ENCODE results near the gene GARNL3.

GARNL3 gene

DNA sequence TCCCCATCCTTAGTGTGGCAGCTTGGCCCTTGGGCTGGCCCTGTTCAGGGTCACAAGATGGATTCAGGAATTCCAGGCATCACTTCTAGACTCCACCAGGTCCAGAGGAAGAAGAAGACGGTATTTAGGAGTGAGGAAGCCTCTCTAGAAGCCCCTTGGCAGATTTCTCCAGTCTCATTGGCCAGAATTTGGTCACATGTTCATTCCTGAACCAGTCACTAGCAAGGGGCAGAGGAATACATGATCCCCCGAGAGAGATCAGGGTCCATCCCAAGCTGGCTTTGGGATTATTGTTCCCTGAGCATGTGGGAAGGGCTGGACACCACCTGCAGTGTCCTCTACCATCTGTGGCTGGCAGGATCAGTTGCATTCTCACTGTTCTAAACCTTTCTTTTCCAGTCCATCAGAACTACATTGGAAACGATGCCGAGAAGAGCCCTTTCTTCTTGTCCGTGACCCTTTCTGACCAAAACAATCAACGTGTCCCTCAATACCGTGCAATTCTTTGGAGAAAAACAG is 48.5 kb downstream of the GARNL3 start:
- no peak for FAIRE-seq

DNA sequence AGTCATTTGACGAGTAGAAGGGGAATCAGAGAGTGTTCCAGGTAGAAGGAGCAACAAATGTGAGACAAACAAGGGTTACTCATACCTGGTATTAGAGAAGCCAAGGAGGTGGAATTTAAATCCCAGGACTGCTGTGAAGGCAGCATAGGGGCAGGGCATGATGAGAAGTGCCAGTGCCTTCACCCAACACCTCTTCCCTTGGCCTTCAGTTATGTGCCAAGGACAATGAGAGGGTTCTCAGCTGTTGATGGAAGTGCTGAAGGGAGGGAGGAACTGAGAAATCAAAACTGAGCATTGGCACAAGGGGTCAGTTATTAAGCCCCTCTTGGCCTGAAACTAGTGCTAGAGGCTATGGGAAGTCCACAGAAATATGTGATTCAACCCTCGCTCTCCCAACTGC is 50.3 kb downstream of the GARNL3 start:
- no peak for FAIRE-seq

- no peak for FAIRE-seq
Observed at GRCh38 chr9:127316586-127317323, 52.2 kb downstream of the GARNL3 start.

DNA sequence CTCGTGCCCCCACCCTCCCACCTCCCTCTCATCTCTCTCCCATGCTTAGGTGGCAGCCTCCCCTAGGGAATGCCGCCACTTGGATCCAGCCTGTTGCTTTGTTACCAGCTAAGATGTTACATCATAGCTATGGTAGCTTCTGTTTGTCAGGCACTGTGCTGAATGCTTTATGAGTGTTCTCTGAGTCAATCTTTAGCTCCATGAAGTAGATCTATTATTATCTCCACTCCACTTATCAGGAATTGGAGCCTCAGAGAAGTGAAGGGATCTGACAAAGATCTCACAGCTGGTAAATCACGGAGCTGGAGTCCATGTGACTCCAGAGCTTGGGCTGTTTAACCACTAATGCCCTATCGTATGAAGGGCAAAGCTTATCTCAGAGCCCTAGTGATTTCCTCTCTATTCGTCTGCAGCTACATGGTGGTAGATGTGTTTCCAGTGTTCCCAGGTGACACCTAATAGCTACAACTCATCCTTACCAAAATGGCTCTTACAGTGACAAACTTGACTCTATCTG is 54.1 kb downstream of the GARNL3 start:
- no peak for FAIRE-seq

DNA sequence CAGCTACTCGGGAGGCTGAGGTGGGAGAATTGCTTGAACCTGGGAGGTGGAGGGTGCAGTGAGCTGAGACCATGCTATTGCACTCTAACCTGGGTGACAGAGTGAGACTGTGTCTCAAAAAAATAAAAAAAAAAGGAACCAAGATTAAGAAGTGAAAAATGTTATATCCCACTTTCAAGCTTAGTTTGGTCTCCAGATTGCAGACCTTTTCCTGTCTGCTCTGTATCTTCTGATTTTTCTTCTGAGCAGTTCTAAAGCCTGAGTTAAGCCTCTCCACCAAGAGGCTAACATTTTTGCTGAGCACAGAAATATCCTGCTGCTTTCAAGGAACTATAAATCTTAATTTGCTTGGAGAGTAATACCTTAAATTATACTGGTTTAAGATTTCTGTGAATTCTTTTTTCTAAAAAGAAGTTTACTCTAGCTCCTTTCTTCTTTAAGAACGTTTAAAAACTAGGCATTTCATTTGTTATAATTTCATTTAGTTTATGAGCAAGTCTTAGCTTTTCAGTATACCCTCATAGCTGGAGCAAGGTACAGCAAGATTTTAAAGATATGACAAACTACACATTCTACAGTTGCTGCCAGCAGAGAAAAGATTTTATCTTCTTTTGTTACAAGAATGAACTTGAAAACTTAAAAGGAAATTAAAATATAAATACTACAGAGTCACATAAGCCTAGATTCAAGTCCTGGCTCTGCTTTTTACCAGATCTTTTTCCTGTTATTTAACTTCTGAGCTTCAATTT is 55.0 kb downstream of the GARNL3 start:
- peak; percentile 69 for FAIRE-seq

GRCh38 chr9:127320115-127320378 is 55.5 kb downstream of the GARNL3 start:
- no peak for FAIRE-seq

DNA sequence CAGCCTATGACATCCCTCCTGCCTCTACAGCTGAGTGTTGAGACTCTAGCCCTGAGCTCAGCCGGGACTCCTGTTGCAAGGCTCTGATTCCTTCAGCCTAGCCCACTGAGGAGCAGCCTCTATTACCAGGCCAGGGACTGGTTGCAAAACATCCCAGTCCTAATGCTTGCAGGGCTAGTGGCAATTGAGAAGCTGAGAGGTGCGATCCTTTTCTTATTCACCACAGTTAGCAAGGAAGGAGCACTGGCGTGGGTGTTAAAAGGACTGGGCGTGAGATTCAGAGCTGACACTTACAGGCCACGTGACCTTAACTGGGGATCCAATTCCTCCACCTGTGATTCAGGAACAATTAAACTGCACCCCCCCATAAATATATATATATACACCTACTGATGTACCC is 58.8 kb downstream of the GARNL3 start:
- FAIRE-seq: no peak

DNA sequence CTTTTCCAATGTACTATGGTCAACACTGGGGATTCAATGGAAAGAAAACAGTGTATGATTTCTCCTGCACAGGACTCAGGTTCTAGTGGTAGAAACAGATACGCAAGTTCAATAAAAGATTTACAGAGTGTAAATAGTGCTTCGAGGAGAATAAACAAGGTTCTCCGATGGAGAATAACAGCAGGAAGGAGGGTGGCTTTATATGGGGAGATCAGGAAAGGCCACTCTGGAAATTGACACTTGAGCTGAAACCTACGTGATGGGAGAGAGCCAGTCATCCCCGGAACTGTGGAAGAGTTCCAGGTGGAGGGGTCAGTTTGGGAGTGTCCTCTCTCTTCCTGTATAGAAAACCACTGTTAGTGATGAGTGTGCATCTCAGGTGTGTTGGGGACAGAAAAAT is 65.9 kb downstream of the GARNL3 start:
- FAIRE-seq: no peak

DNA sequence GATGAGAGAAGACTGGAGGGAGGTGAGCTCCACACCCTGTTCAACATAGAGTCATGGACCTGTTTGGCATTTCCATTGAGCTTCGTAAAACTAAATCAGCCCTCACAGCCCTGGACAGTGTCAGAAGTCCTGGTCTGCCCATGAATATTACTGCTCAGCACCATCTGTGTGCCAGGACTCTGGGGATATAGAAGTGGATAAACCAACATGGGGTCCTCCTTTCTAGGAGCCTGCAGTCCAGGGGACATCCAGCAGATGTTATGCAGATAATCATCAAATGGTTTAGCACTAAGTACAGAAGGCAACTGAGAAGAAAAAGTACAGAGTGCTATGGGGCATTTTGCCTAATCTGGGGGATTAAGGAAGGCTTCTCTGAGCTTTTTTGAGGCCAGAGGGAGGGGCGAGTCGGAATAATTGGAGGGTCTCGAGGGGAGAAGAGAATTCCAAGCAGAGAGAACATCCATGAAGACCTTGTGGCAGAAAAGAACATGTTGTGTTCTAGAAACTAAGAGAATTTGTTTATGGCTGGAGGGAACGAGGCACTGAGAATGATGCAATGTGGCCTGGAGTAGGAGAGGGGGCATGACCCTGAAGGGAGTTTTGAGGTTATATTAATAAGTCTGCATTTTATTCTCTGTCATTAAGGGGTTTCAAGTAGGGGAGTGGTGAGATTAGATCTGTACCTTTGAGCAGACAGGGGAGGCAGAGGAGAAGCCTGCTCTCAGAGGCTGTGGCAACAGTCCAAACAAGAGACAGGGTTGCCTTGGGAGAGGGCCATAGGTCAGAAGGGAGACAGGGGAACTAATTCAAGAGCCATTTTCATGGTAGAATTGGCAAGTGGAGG is 68.9 kb downstream of the GARNL3 start:
- peak; percentile 80 for FAIRE-seq

DNA sequence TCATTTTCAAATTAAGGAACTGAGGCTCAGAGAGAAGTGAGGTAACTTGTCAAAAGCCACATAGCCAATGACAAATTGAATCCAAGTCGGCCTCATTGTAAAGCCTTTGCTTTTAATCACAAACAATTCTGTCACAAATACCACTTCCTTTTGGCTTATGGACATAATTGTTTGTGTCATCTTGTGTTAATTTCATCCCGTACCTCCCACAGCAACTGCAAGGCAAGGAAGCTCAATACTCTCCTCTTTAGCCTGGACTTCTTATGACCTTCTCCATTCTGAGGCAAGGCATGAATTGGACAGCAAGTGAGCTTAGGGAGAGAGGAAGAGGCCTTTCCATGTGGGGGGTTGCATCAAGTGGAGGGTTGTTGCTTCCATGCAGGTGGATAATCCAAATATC is 70.2 kb downstream of the GARNL3 start:
- FAIRE-seq: no peak

GRCh38 chr9:127336086-127336485 is 71.5 kb downstream of the GARNL3 start:
- FAIRE-seq: no peak

DNA sequence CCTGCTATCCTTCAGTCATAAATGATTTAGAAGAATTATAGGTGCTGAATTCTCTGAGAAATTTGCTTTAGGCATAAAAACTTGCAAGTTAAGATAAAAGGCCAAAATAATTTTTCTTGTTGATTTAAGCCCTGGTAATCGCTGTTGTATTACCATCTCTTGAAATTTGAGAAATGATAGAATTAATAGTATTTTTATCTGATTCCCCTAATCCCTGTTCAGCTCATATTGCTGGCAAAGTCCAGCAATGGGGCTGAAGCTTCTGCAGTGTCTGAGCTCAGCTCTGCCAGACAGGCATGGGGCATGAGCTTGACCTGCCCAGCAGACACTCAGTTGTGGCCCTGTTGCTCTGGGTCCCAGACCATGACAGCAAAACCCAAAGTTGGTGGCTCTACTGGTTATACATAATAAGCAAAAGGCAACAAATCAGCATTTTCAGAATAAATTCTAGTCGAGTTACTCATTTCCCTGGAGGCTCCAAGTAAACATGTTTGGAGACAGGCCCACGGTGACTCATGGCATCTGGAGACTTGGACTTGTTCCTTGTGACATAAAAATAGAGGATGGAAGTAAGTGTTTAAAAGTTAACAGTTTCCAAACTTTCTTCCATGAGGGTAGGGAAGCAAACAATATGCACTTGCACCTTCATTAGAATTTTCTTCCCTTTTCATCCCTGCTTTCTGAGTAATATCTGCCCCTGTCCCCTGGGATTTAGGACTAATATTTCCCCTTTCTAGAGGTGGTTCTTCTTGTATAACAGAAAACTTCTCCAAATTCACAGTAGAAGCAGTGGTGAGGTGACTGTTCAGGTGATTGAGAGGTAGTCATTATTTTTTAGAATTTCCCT is 72.2 kb downstream of the GARNL3 start:
- peak; percentile 99 for FAIRE-seq

DNA sequence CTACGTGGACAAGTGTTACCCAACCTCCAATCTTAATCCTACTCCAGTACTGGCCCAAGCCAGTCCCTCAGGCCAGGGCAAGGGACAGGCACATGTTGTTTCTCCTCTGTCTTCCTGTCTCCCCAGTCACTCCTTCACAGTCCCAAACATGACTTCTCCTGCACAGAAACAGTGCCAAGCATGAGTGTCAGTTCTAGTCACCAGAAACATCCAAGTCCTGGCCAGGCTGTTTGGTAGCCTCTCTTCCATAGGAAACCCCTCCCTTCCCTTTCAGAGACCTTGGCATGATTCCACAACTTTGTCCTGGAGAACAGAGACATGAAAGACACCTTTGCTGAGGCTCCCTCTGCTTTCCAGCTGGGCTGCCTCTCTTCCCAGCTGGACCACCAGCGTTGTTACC is 76.1 kb downstream of the GARNL3 start:
- peak; percentile 15 for FAIRE-seq

DNA sequence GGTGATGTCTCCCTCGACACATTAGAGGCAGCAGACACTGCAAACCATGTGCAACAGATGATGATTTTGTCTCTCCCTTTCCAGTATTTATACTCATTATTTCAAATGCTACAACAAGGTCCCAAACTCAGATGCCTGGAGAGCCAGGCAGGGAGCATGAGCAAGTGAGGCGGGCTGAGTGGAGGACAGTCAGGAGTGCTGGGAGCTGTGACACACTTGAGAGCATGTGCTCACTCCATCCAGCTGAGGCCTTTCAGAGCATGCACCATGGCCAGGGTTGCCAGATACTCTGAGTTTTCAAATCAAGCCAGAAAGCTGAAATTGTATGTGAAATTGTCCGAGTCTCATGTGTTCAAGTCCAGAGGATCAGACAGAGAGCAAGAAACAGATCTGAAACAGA is 76.6 kb downstream of the GARNL3 start:
- FAIRE-seq: no peak

DNA sequence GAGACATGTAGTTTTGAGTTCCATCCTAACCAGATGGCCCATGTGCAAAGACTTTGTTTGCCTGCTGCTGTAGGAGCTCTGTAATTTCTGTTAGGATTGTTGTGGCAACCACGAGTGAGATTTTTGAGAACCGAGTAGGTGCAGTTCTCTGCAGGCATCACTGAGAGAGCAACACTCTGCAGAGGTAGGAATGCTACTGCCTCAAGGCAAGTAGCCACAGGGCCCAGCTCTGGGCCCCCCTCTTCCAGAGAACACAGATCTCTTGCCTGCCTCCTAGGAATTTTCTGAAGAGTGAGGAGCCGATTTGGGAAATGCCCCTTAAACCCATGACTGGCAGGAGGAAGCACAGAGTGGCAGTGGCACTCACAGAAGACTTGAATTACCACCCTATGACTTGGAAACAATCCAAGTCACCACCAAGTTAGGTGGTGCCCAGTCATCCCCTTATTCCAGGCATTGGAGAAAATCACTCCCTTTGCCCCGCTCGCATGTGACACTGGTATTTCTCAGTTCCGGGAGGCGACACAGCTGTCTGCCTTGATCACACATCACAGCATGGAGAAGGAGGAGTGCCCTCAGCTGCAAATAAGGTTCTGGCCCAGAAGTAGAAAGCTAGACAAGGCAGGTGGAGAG is 79.9 kb downstream of the GARNL3 start:
- no peak for FAIRE-seq

DNA sequence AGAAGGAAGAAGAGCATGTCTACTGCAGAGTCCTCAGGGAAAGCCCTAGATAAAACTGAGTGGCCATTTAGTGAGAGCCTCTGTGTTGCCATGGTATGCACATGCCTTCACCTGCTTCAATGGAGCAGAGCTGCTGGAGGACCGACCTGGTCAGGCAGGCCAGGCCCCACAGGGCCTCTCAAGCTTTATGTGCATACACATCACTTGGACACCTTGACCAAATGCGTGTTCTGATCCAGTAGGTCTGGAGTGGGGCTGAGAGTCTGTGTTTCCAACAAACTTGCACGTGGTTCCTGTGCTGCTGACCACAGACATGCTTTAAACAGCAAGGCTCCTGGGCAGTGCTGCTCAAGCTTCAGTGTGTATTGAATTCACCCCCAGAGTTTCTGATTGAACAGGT is 81.0 kb downstream of the GARNL3 start:
- FAIRE-seq: no peak

DNA sequence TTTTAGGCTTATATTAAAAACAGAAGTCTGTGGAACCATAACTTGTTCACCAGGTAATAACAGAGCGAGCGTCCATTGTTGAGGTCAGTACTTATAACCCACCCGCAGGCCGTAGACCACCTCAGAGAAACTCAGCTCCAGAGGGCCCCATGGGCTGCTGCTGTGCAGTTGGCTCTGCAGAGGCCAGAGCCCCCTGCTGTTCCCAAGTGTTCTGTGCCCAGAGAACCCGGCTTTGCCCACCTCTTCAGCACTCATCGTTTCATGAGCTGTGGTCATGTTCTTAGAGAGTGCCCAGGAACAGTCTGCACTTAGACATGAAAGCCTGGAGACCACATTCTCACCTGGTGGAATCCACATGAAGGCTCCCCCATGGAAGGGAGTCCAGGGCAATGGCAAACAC is 82.0 kb downstream of the GARNL3 start:
- FAIRE-seq: no peak

DNA sequence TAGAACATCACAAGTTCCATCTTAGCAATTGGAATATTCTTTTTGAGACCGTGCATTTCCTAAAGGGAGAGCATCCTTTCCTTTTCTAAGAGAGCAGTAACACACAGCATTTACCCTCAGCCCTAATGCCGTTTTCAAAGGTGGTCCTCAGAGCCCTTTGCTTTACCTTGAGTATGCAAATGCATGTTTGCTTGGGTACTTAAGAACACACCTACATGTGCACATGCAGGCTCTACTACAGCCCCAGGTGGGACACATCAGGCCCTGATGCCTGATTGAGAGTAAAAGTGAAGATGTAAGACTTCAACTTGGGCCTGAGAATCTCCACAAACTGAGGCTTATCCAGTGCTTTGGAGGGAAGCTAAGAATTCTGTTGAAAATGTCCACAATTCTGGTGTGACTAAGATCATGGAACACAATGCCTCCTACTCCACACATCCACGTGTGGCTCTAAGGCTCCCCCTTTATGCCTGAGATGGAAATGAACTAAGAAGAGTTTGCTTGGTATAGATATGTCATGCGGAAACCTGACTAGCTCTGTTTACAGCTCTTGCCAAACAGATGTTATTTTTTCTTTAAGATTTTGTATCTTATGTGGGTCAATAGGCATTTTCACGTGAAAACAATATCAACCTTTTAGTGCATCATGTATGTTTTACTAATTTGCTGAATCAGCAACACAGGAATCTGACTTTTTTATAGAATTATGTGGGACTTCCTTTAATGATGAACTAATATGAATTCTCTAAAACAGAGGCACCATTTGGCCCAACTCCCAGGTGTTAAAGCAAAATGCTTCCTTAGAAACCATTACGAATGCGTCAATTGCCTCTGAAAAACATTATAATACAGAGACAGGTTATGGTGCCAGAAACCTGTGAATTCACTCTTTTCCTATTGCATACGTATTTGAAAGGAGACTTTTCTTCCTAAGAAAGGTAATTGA is 83.5 kb downstream of the GARNL3 start:
- no peak for FAIRE-seq

DNA sequence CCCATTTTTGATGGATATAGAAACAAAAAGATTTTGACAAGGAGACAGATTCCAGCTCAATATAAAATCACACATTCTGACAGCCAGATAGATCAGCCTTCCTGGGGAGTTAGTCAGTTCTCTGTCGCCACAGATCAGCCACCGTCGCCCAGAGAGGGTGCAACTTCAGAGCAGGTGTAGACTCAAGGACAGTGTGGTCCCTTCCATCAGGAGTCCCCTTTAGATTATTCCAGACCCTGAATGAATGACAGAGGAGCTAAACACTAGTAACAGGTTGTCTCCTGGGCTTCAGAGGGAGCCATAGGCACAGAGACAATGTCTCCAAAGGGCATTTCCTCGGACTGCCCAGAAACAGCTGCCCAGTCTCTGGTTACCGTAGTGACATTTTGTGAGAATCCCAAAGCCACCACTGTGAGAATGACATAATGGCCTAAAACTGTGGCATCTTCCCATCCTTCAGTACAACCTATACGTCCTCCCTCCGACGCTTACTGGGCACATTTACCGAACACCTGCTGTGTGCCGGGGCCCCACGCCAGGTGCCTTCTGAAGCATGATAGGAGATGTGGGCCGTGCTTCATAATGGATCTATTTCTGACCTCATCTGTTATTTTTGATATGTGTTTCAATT is 85.0 kb downstream of the GARNL3 start:
- no peak for FAIRE-seq

Data from endometrium (tissue), 2 donors.